NT2/D1 (cell line): ENCODE results near the gene HS3ST6.
"Not testable (repeated sequence)": the region's sequence is repeated elsewhere in the genome, so short reads cannot be mapped to it uniquely, and the experiment has no call there.

Experiments
- SUZ12 ChIP-seq: IDR thresholded peaks from 2 replicates; pipeline ENCODE4 v1.6.1; 2011; ENCODE audit not compliant: insufficient read length, insufficient read depth; ENCODE audit errors: extremely low read depth
- YY1 ChIP-seq: IDR thresholded peaks from 2 replicates; pipeline ENCODE4 v1.6.1; 2011; ENCODE audit not compliant: insufficient read length, insufficient read depth
- ZNF274 ChIP-seq: IDR thresholded peaks from 2 replicates; pipeline ENCODE4 v1.6.1; 2011; ENCODE audit warnings: mild to moderate bottlenecking, low read depth, low read length

DNA sequence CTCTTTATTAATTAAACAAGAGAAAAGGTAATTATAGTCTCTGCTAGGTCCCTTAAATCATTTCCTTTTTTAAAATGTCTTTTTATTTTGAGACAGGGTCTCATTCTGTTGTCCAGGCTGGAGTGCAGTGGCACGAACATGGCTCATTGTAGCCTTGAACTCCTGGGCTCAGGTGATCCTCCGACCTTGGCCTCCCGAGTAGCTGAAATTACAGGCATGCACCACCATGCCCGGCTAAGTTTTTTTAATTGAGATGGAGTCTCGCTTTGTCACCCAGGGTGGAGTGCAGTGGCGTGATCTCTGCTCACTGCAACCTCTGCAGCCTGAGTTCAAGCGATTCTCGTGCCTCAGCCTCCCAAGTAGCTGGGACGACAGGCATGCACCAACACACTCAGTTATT lies 37.0 kb downstream of the HS3ST6 start:
- not testable (repeated sequence) for TF ChIP-seq ZNF274, SUZ12, YY1
